Measurements from ENCODE around the gene HEMGN.
"Not testable (repeated sequence)": the region's sequence is repeated elsewhere in the genome, so short reads cannot be mapped to it uniquely, and the experiment has no call there.

Gene HEMGN

GRCh38 chr9:97981846-97982682 lies 44.1 kb upstream of the HEMGN start:
- DNase-seq (ENCODE audit: insufficient read length, low spot score) (no peak), FAIRE-seq (no peak)
- TF ChIP-seq, protein P1, sequence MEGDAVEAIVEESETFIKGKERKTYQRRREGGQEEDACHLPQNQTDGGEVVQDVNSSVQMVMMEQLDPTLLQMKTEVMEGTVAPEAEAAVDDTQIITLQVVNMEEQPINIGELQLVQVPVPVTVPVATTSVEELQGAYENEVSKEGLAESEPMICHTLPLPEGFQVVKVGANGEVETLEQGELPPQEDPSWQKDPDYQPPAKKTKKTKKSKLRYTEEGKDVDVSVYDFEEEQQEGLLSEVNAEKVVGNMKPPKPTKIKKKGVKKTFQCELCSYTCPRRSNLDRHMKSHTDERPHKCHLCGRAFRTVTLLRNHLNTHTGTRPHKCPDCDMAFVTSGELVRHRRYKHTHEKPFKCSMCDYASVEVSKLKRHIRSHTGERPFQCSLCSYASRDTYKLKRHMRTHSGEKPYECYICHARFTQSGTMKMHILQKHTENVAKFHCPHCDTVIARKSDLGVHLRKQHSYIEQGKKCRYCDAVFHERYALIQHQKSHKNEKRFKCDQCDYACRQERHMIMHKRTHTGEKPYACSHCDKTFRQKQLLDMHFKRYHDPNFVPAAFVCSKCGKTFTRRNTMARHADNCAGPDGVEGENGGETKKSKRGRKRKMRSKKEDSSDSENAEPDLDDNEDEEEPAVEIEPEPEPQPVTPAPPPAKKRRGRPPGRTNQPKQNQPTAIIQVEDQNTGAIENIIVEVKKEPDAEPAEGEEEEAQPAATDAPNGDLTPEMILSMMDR (IDR thresholded peaks at IDR 0.05; ENCODE audit: insufficient read depth, missing control alignments) = no peak

GRCh38 chr9:97980918-97981845 lies 43.2 kb upstream of the HEMGN start:
- FAIRE-seq (no peak), DNase-seq (ENCODE audit: insufficient read length, low spot score) (no peak)
- TF ChIP-seq, protein P1 (IDR thresholded peaks at IDR 0.05; ENCODE audit: insufficient read depth, missing control alignments) = no peak

- no peak for FAIRE-seq
- no peak for DNase-seq (ENCODE audit: insufficient read length, low spot score)
- TF ChIP-seq, protein P1 (IDR thresholded peaks at IDR 0.05; ENCODE audit: insufficient read depth, missing control alignments) = no peak
Measured at GRCh38 chr9:97980479-97980803, 42.5 kb upstream of the HEMGN start.

DNA sequence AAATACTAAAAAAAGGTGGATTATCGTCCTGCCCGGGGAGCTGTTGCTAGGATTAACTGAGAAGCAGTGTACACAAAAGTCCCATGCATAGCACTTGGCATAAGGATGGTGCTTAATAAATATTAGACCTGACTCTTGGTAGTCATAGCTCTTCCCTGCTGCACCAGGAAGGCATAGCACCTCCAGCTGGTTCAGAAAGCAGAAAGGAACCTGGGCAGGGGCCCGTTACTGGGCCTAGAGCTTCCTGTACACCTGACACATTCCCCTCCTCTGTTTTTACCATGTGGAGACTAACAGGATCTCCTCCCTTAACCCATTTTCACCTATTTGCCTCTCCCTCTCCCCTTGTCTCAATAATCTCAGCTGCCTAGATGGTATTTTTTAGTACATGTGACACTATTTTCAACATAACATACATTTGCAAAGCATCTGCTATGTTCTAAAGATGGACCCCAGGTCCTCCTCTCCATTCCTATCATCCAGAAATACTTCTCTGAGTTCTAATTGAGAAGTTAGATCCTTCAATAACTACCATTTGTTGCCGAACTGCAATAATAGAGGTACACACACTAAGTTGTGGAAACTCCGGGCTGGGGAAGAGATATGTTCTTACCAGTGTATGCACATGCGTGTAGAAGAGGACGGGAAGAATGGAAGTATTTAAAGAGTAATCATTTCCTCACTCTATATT lies 42.0 kb upstream of the HEMGN start:
- peak; percentile 63 for FAIRE-seq
- DNase-seq (ENCODE audit: insufficient read length, low spot score) = no peak
- TF ChIP-seq, protein P1 (IDR thresholded peaks at IDR 0.05; ENCODE audit: insufficient read depth, missing control alignments) = no peak

DNA sequence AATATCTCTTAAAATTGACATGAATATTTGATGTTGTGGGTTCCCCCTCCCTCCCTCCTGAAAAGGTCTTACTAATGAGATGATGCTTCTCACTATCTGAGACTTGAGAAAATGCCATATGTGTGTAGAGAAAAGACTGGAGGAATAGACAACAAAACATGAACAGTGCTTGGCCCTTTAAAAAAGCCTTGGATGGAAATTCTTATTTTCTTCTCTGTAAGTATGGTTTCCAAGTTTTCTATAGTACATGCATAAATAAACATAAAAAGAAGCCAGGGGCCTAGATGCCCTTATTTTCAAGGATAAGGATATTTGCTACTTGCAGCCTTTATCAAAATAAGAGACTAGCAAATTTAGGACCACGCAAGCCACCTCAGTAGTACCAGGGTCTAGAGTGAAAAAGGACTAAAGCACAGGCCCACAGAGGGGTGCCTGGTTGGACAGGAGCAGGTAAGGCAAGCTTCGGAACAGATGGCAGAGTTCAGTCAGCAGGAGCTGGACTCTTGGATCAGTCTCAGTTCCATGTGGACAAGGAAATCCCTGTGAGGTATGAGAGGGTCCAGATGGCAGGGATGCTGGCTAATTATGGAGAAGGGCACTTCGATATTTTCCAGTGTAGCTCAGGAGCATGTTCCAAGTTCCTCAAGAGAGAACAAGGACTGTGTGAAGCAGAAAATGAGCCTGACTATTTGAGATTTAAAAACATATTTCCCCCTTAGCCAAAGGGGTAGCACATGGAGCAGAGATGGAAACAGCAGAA lies 40.6 kb upstream of the HEMGN start:
- TF ChIP-seq, protein P1 (IDR thresholded peaks at IDR 0.05; ENCODE audit: insufficient read depth, missing control alignments) = no peak
- DNase-seq (ENCODE audit: insufficient read length, low spot score) (no peak), FAIRE-seq (peak; percentile 95)

DNA sequence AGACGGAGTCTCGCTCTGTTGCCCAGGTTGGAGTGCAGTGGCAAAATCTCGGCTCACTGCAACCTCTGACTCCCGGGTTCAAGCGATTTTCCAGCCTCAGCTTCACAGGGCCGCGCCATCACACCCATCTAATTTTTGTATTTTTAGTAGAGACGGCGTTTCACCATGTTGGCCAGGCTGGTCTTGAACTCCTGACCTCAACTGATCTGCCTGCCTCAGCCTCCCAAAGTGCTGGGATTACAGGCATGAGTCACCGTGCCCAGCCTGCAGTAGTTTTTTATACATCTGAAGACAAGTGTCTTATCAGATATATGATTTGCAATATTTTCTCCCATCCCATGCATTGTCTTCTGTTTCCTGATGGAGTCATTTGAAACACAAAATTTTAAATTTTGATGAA lies 38.7 kb upstream of the HEMGN start:
- FAIRE-seq; DNase-seq (ENCODE audit: insufficient read length, low spot score): not testable (repeated sequence)

DNA sequence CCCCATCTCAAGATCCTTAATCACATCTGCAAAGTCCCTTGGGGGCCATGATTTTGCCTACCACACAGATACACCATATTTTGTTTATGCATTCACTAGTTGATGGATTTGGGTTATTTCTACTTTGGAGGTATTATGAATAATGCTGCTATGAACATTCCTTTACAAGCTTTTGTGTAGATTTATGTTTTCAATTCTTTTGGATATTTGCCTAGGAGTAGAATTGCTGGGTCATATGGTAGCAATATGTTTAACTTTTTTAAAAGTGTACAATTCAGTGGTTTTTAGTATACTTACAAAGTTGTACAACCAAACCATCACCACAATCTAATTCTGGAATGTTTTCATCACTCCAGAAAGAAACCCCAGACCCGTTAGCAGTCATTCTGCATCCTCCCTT lies 37.4 kb upstream of the HEMGN start:
- FAIRE-seq (peak; percentile 98), DNase-seq (ENCODE audit: insufficient read length, low spot score) (no peak)
- TF ChIP-seq, protein P1 (IDR thresholded peaks at IDR 0.05; ENCODE audit: insufficient read depth, missing control alignments) = no peak

All from D721Med (cell line).